Kasumi-1 (cell line): Measurements from ENCODE around the gene TRIM3.
"Not testable (repeated sequence)": the region's sequence is repeated elsewhere in the genome, so short reads cannot be mapped to it uniquely, and the experiment has no call there.

Experiments
- DNase-seq, 2 experiments: peaks; one replicate each; lab custom pipeline; 2025; lab: John Stamatoyannopoulos, UW

The TRIM3 gene

GRCh38 chr11:6473451-6474412 lies at the start of gene TRIM3:
Gene TRIM3 (minus strand): TSS chr11:6473941. CDS start chr11:6465695, 8,246 bp downstream.
- peak; percentile 23 to 27 for DNase-seq

- no peak for DNase-seq
These were observed 49.5 kb upstream of the TRIM3 start for GRCh38 chr11:6523253-6523652.

GRCh38 chr11:6521946-6522345 lies 48.2 kb upstream of the TRIM3 start:
- DNase-seq, result not testable (repeated sequence)

- no peak for DNase-seq
These were observed 46.5 kb upstream of the TRIM3 start for GRCh38 chr11:6520265-6520664.

- DNase-seq, result no peak
These were observed 43.1 kb upstream of the TRIM3 start for GRCh38 chr11:6516865-6517264.

GRCh38 chr11:6505577-6506240 lies 32.0 kb upstream of the TRIM3 start:
- peak; percentile 43 to 62 for DNase-seq

- DNase-seq, result no peak
These were observed 30.4 kb upstream of the TRIM3 start for GRCh38 chr11:6504166-6504565.

GRCh38 chr11:6502382-6502781 lies 28.6 kb upstream of the TRIM3 start:
- DNase-seq, result no peak

- no peak for DNase-seq
These were observed 24.8 kb upstream of the TRIM3 start for GRCh38 chr11:6498544-6498943.

GRCh38 chr11:6498121-6498520 lies 24.4 kb upstream of the TRIM3 start:
- no peak for DNase-seq

- DNase-seq, result no peak
These were observed 23.5 kb upstream of the TRIM3 start, which contains the start of gene DNHD1 for GRCh38 chr11:6497069-6497839. Gene DNHD1 (plus strand): TSS chr11:6497280. CDS start chr11:6498216, 936 bp downstream.

- no peak for DNase-seq
These were observed 15.6 kb upstream of the TRIM3 start for GRCh38 chr11:6489306-6489705.

GRCh38 chr11:6488821-6489220 lies 15.1 kb upstream of the TRIM3 start:
- DNase-seq, result no peak

- no peak for DNase-seq
These were observed 14.6 kb upstream of the TRIM3 start for GRCh38 chr11:6488342-6488741.

GRCh38 chr11:6486938-6487337 lies 13.2 kb upstream of the TRIM3 start:
- DNase-seq, result no peak

- no peak for DNase-seq
These were observed 12.5 kb upstream of the TRIM3 start for GRCh38 chr11:6486256-6486655.

GRCh38 chr11:6485661-6486060 lies 11.9 kb upstream of the TRIM3 start:
- DNase-seq, result no peak

- DNase-seq, result no peak
These were observed 9.3 kb upstream of the TRIM3 start for GRCh38 chr11:6483015-6483414.

GRCh38 chr11:6482441-6482840 lies 8.7 kb upstream of the TRIM3 start:
- DNase-seq, result no peak

- no peak for DNase-seq
These were observed 8.2 kb upstream of the TRIM3 start for GRCh38 chr11:6481924-6482275.

GRCh38 chr11:6481012-6481923 lies 7.5 kb upstream of the TRIM3 start, which contains the start of the genes ARFIP2 and TIMM10B:
Gene ARFIP2 (minus strand): TSS chr11:6481331. CDS start chr11:6480421, 910 bp downstream.
Gene TIMM10B (plus strand): TSS chr11:6481501. CDS start chr11:6481517, 16 bp downstream.
- DNase-seq, result peak; percentile 97 to 99
